Suprapubic skin (tissue), 4 donors: Measurements from ENCODE around the gene FRMPD4. TPM values are rescaled to one million over a fixed set of nuclear protein-coding genes. Genes with fewer than 3 reads are reported as not detected.

Source experiments
- DNase-seq, 2 donors: peaks; one replicate each; pipeline ENCODE4 v3.0.0-alpha.2; 2019; ENCODE audit warnings: low spot score in 2 of 2
- H3K27ac ChIP-seq: fragments of 200-600 bp; sonication (generic); one replicate; pipeline ENCODE4 v1.5.1; 2019
- H3K27me3 ChIP-seq: fragments of 200-600 bp; sonication (generic); one replicate; pipeline ENCODE4 v1.5.1; 2019
- H3K36me3 ChIP-seq: fragments of 200-600 bp; sonication (generic); one replicate; pipeline ENCODE4 v1.5.1; 2019
- H3K4me1 ChIP-seq: fragments of 200-600 bp; sonication (generic); one replicate; pipeline ENCODE4 v1.5.1; 2019
- H3K4me3 ChIP-seq: fragments of 200-600 bp; sonication (generic); one replicate; pipeline ENCODE4 v1.5.1; 2019; ENCODE audit warnings: mild to moderate bottlenecking
- H3K9me3 ChIP-seq: fragments of 200-600 bp; sonication (generic); one replicate; pipeline ENCODE4 v1.5.1; 2019
- CTCF ChIP-seq, 2 donors: fragments of 200-600 bp in 1 of 2; fragments of 450-650 bp in 1 of 2; sonication (generic) in 1 of 2; IDR thresholded peaks; one replicate each; pipeline ENCODE4 v1.5.1; 2016 to 2019; ENCODE audit warnings: antibody characterized with exemption in 2 of 2, mild to moderate bottlenecking in 1 of 2, moderate library complexity in 1 of 2
- EP300 ChIP-seq: sonication (generic); formaldehyde crosslinking; IDR thresholded peaks from one replicate; pipeline ENCODE4 v1.6.1; 2017; ENCODE audit warnings: antibody characterized with exemption
- POLR2A ChIP-seq, 2 donors: fragments of 450-650 bp; IDR thresholded peaks; one replicate each; pipeline ENCODE4 v1.6.1; 2017; ENCODE audit warnings: antibody characterized with exemption in 2 of 2, mild to moderate bottlenecking in 2 of 2, moderate library complexity in 2 of 2
- POLR2AphosphoS5 ChIP-seq, 3 donors: sonication (generic); formaldehyde crosslinking; IDR thresholded peaks; one replicate each; pipeline ENCODE4 v1.6.1; 2017; ENCODE audit warnings: antibody characterized with exemption in 3 of 3
- WGBS: methylation state at CpG from one replicate; pipeline ENCODE4 v1.1.5; 2018; 5-methylcytosine and 5-hydroxymethylcytosine counted together
- total RNA-seq, 4 donors: library from RNA; depleted of rRNA; stranded (reverse); fragments of >200 nt; gene quantifications; one replicate each; pipeline ENCODE4 v1.1.0, GENCODE V29; 2016

The FRMPD4 gene
- total RNA-seq, 4 donors from 2014 or later: 0.08 to 0.13 TPM; not detected in 2

- H3K4me3 ChIP-seq: no peak overlapping the region
- no peak for DNase-seq
- H3K27ac ChIP-seq: no peak overlapping the region
- no peaks in the 10 kb centered on the region for H3K4me1 ChIP-seq
- H3K36me3 ChIP-seq: no peaks in the 10 kb centered on the region
- H3K9me3 ChIP-seq: no peaks in the 10 kb centered on the region
- no peak for TF ChIP-seq EP300
- TF ChIP-seq POLR2AphosphoS5 (IDR thresholded peaks at IDR 0.05): no peak
- no peak for TF ChIP-seq CTCF (IDR thresholded peaks at IDR 0.05)
- no peak for TF ChIP-seq POLR2A (IDR thresholded peaks at IDR 0.05)
- 45% methylated on average over 5 of the region's 5 CpGs for WGBS
- H3K27me3 ChIP-seq: no peaks in the 10 kb centered on the region
These were observed 309.3 kb downstream of the FRMPD4 start for GRCh38 chrX:12447448-12448064.

GRCh38 chrX:12452268-12452667 lies 314.0 kb downstream of the FRMPD4 start:
- Histone ChIP-seq H3K4me3 (no peak overlapping the region), H3K36me3 (no peaks in the 10 kb centered on the region), H3K27ac (no peak overlapping the region), H3K27me3 (no peaks in the 10 kb centered on the region), H3K9me3 (no peaks in the 10 kb centered on the region), H3K4me1 (no peaks in the 10 kb centered on the region)
- 57% methylated on average over 2 of the region's 2 CpGs for WGBS
- TF ChIP-seq POLR2A (IDR thresholded peaks at IDR 0.05) (no peak), POLR2AphosphoS5 (IDR thresholded peaks at IDR 0.05) (no peak), CTCF (IDR thresholded peaks at IDR 0.05) (no peak), EP300 (no peak)
- DNase-seq: no peak

GRCh38 chrX:12460929-12461328 lies 322.7 kb downstream of the FRMPD4 start:
- no peak for TF ChIP-seq POLR2AphosphoS5 (IDR thresholded peaks at IDR 0.05)
- TF ChIP-seq CTCF (IDR thresholded peaks at IDR 0.05): no peak
- TF ChIP-seq POLR2A (IDR thresholded peaks at IDR 0.05): no peak
- TF ChIP-seq EP300: no peak
- H3K4me1 ChIP-seq: no peaks in the 10 kb centered on the region
- WGBS: 70% methylated on average over 2 of the region's 2 CpGs

GRCh38 chrX:12463052-12463451 lies 324.8 kb downstream of the FRMPD4 start:
- Histone ChIP-seq H3K4me3 (no peak overlapping the region), H3K4me1 (no peaks in the 10 kb centered on the region), H3K27ac (no peak overlapping the region), H3K36me3 (no peaks in the 10 kb centered on the region), H3K9me3 (no peaks in the 10 kb centered on the region), H3K27me3 (no peaks in the 10 kb centered on the region)
- no peak for DNase-seq
- 71% methylated on average over 2 of the region's 2 CpGs for WGBS
- no peak for TF ChIP-seq POLR2A (IDR thresholded peaks at IDR 0.05)
- no peak for TF ChIP-seq EP300
- no peak for TF ChIP-seq POLR2AphosphoS5 (IDR thresholded peaks at IDR 0.05)
- TF ChIP-seq CTCF (IDR thresholded peaks at IDR 0.05): no peak

More at GRCh38 chrX:12460929-12461328, 322.7 kb downstream of the FRMPD4 start:
- Histone ChIP-seq H3K27me3 (no peaks in the 10 kb centered on the region), H3K9me3 (no peaks in the 10 kb centered on the region), H3K36me3 (no peaks in the 10 kb centered on the region), H3K27ac (no peak overlapping the region), H3K4me3 (no peak overlapping the region)
- no peak for DNase-seq

GRCh38 chrX:12463873-12464272 lies 325.6 kb downstream of the FRMPD4 start:
- DNase-seq: no peak
- Histone ChIP-seq H3K27ac (no peak overlapping the region), H3K4me3 (no peak overlapping the region), H3K27me3 (no peaks in the 10 kb centered on the region), H3K36me3 (no peaks in the 10 kb centered on the region), H3K9me3 (no peaks in the 10 kb centered on the region), H3K4me1 (no peaks in the 10 kb centered on the region)
- WGBS: 61% methylated on average over 2 of the region's 2 CpGs
- TF ChIP-seq EP300: no peak
- TF ChIP-seq POLR2AphosphoS5 (IDR thresholded peaks at IDR 0.05): no peak
- TF ChIP-seq CTCF (IDR thresholded peaks at IDR 0.05): no peak
- TF ChIP-seq POLR2A (IDR thresholded peaks at IDR 0.05): no peak
